Measurements from ENCODE around the gene KLF2.
"Not testable (repeated sequence)": the region's sequence is repeated elsewhere in the genome, so short reads cannot be mapped to it uniquely, and the experiment has no call there.

The KLF2 gene

DNA sequence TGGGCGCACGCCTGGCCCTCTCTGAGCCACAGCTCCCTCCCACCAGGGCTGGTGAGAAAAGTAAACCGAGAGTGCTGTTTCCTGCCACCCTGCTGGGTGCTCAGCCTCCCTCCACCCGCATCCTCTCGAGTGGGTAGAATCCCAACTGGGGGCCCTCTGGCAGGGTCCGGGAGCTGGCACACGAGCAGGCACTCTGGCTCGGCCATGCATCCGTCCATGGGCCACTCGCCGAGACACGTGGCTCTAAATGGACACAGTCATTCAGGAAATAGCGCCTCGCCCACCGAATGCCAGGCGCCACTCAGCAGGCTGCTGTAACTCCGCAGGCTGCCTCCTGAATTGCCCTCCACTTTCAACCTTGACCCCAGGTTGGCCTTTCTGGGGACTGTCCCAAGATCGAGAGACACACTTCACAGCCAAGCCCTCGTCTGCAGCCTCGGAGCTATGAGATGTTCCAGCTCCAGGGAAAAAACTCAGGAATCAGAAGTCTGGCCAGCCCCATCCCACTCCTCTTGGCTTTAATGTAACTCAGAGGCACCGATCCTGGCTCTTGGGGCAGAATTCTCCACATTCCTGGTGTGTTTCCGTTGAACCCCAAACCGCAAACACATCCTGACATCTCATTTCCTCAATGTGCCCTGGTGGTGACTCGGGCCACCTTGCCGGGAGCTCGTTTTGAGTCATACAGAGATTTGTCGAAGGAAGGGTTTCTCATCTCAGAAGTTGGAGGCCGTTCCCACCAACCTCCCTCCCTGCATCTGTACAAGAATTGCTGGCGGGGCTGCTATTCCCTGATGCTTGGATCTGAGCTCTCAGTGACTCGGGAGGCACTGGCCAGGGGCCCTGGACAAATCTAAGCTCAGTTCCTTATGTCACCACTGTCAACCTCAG, 14.1 kb downstream of the KLF2 start:
- DNase-seq: no peak

- no peak for DNase-seq
Observed at GRCh38 chr19:16339361-16339725, 14.7 kb downstream of the KLF2 start.

GRCh38 chr19:16340092-16340491, 15.5 kb downstream of the KLF2 start:
- DNase-seq: no peak

DNA sequence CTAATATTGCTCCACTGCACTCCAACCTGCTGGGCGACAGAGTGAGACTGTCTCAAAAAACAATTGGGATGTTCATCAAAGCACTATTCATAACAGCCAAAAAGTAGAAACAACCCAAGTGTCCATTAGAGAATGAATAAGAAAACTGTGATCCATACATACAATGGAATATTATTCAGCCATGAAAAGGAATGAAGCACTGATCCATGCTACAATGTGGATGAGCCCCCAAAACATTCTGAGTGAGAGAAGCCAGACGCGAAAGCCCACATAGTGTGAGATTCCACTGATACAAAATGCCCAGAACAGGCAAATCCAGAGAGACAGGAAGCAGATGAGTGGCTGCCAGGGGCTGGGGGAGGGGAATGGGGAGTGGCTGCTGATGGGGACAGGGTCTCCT, 16.0 kb downstream of the KLF2 start:
- no peak for DNase-seq

DNA sequence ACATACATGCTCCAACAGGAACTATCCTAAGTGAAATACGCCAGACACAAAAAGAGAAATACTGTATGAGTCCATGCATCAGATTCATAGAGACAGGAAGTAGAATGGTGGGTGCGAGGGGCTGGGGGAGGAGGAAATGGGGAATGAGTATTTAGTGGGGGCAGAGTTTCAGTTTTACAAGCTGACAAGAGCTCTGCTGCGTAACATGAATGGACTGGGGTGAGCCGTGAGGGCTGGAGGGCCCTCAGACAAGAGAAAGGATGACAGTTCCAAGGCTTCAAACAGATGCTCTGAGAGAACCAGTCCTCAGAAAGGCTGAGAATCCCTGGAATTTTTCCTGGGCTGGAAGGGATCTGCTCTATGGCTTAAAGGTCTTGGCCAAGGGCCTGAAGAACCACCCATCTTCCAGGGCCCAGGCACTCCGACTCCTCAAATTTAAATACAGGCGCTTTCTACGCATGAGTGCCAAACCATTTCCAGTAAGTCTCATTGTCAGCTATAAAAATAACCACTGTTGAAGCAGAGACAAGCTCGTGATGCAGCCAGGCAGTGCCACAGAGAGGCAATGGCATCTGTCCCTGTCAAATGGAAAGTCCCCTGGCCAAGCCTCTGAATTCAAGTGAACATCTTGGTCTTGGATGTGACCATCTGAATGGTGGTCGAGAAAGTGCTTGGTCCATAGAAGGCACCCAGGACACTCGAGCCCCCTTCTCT, 17.5 kb downstream of the KLF2 start:
- DNase-seq: no peak

- DNase-seq: no peak
Observed at GRCh38 chr19:16343156-16343555, 18.5 kb downstream of the KLF2 start.

DNA sequence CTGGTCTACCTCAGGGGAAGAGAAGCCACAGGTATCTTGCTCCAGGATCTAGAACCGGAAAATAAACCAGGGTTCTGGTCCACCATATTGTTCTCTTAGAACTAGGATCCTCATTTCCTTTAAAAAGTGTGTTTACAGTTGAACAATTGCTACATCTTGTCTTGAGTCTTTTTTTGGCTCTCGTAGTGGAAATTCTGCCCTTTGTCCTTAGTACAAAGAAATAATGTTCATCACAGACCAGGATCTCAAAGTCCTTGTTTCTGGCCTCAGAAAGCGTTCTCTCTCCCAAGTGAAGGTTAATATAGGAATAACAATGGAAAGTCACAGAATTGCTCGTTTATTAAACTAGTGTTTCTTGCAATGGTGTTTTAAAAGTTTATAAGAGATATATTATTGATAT, 20.8 kb downstream of the KLF2 start:
- DNase-seq: no peak

- DNase-seq: not testable (repeated sequence)
Observed at GRCh38 chr19:16347099-16347498, 22.5 kb downstream of the KLF2 start.

DNA sequence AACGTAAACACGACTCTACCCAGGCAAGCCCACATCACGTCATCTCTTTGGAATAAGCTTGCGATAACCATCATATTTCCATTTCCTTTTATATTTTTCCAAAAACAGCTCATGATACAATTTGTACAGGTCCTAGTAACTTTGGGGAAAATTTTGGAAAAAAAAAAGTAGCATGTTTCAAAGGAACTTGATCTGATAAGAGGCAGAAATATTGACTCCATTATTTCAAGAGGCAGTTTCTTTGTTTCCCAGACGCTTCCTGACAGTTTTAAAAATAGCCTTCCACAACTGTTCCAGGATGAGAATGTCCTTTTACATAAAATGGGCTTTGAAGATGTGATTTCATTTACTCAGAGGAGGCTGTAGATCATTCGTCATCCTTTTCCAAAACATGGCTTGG, 23.1 kb downstream of the KLF2 start:
- DNase-seq: no peak

- no peak for DNase-seq
Observed at GRCh38 chr19:16349551-16350152, 25.0 kb downstream of the KLF2 start.

DNA sequence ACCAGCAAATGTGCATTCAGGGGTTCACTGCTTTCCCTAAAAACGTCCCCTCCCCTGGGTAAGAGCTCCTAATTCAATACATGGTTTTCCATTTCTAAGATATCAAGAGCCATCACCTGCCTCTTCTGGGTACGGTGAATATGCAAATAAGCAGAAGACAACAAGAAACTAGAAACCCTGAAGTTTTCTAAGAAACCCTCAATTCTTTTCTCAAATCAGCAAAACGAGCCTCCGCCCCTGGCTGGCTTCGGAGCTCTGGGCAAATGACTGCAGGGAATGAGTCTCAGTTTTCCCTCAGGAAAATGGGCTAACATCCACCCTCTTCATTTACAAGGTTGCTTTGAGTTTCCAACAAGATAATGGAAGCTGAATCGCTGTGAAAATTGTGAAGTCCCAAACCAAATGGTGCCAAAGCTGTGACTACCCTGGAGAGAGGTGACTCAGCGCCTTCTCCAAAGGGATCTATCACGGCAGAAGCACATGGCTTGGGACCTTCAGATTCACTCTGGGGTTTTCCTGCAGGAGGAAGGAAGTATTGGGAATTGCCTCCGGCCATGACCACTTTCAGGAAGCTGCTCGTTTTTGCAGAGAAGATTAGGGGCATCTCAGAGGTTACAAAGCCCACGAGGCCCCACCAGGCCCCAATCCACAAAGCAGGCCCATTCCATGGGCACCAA, 26.6 kb downstream of the KLF2 start:
- no peak for DNase-seq

- DNase-seq: no peak
Observed at GRCh38 chr19:16355293-16356043, 30.8 kb downstream of the KLF2 start.

DNA sequence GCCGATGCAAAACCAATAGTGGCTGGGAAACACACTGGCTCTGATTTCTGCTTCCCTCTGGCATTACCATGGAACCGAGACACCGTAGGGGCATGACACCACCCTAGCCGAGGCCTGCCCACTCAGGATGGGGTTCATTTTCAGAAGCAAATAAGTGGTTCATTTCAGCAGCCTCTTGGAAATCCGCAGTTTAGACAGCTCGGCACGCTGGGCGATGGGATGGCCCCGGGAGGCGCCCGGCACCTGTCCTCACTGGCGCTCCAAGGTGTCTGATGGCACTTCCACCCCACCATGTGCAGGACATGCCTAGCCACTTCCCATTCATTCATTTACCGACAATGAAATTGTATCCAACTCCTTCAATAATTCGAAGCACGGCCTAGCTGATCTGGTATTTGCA, 33.8 kb downstream of the KLF2 start:
- no peak for DNase-seq

- DNase-seq: no peak
Observed at GRCh38 chr19:16359074-16359473, 34.4 kb downstream of the KLF2 start.

GRCh38 chr19:16359964-16360363, 35.3 kb downstream of the KLF2 start:
- DNase-seq: no peak

DNA sequence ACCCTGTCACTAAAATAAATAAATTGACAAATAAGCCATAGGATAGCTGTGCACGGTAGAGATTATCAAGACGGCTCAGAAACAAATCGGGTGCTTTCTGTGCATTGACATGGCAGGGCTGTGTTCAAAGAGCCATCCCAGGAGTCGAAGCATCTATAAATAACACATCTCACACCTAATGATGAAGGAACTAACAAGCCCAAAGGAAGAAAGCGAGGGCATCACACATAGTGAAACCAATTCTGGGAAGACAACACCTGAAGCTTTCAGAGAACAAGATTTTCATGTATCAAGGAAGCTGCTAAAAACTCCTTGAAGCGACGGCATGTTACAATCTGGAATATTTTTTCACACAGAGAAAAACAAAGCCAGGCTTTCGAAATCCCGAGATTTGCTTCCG, 36.1 kb downstream of the KLF2 start:
- no peak for DNase-seq

- DNase-seq: no peak
Observed at GRCh38 chr19:16361254-16361653, 36.6 kb downstream of the KLF2 start.

- no peak for DNase-seq
Observed at GRCh38 chr19:16361926-16362325, 37.3 kb downstream of the KLF2 start.

- DNase-seq: no peak
Observed at GRCh38 chr19:16363133-16363851, 38.7 kb downstream of the KLF2 start.

DNA sequence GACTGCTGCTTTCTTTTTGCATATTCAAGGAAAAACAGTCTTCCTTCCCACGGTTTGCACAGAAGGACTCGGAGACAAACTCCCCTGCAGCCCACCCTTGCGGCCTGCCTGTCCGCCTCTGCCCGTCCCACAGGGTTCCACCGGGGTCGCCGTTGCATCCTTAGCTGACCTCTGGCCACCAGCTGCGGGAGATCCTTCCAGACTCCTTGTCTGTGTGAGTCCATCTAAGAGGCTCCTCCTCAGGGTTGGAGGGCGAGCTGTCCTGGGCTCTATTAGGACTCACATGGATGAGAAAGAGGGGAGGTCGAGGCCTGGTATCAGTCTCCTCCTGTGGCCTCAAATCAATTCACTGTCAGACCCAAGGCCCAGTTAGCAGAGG, 39.2 kb downstream of the KLF2 start:
- no peak for DNase-seq

DNA sequence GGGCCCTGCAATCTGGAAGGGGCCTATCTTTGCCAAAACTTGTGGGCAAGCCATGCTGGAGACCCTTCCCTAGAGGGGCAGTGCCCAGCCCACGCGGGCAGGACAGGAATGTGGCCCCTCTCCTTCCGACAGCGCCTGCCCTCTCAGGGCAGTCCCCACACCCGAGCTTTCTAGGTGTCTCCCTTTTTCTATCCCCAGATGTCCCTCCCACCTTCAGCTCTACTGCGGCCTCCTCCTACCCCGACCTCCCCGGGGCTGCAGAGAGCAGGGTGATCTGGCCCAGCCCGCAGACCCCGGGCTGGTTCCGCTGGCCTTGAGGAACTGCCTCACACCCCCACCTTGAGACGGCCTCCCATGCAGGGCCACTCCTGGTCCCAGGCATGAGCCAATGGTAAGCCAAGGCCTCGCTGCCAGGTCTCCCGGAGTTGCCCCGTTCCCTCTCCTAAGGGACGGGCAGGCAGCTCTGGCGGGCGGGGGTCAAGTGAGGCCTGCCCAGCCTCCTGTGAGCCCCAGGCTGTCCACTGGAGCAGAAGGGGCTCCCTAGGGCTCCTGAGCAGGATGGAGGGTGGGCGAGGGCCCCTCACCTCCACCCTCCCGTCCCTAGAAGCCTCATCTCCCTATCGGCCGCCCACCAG, 39.7 kb downstream of the KLF2 start:
- DNase-seq: no peak
